ENCODE results near the gene PITHD1. TPM values are rescaled to one million over a fixed set of nuclear protein-coding genes. Genes with fewer than 3 reads are reported as not detected.
A peak's percentile ranks its signal among the peaks of the same experiment; 100 is the strongest.

The PITHD1 gene
- total RNA-seq, 1 experiment from 2014 or later: 30.6 TPM

- H3K36me3 Mint-ChIP-seq (ENCODE audit: insufficient read depth, unreplicated experiment): peaks cover 40% of the 10 kb centered on the region
- H3K4me1 Mint-ChIP-seq (ENCODE audit: low read depth, unreplicated experiment): no peaks in the 10 kb centered on the region
- intact Hi-C loops (cut with micrococcal nuclease; ENCODE audit: unreplicated experiment): no loop called here
- CTCF ChIA-PET: no interaction called here
- no peaks in the 10 kb centered on the region for H3K27me3 Mint-ChIP-seq (ENCODE audit: unreplicated experiment)
- TF ChIP-seq CTCF (IDR thresholded peaks at IDR 0.05; ENCODE audit: unreplicated experiment): no peak
- no peaks in the 10 kb centered on the region for H3K9me3 Mint-ChIP-seq (ENCODE audit: low read depth, unreplicated experiment)
- no peak overlapping the region for H3K4me3 Mint-ChIP-seq (ENCODE audit: low read depth, unreplicated experiment)
- BruUV-seq (replicated peaks): no TSS peak
- no peak for DNase-seq
- H3K27ac Mint-ChIP-seq (ENCODE audit: unreplicated experiment): no peak overlapping the region
Observed at GRCh38 chr1:23748016-23748415, 30.2 kb upstream of the PITHD1 start.

- Mint-ChIP-seq H3K27ac (ENCODE audit: unreplicated experiment) (peak overlapping the region; percentile 48), H3K4me3 (ENCODE audit: low read depth, unreplicated experiment) (no peak overlapping the region), H3K9me3 (ENCODE audit: low read depth, unreplicated experiment) (no peaks in the 10 kb centered on the region), H3K27me3 (ENCODE audit: unreplicated experiment) (no peaks in the 10 kb centered on the region), H3K4me1 (ENCODE audit: low read depth, unreplicated experiment) (peaks cover 6% of the 10 kb centered on the region), H3K36me3 (ENCODE audit: insufficient read depth, unreplicated experiment) (peaks cover 38% of the 10 kb centered on the region)
- BruUV-seq (replicated peaks): TSS peak; percentile 30
- intact Hi-C loops (cut with micrococcal nuclease; ENCODE audit: unreplicated experiment): no loop called here
- CTCF ChIA-PET: no interaction called here
- DNase-seq: peak; percentile 50
- peak; percentile 56 for TF ChIP-seq CTCF (IDR thresholded peaks at IDR 0.05; ENCODE audit: unreplicated experiment)
Observed at GRCh38 chr1:23751050-23751814, 27.0 kb upstream of the PITHD1 start.

- Mint-ChIP-seq H3K4me3 (ENCODE audit: low read depth, unreplicated experiment) (no peak overlapping the region), H3K27me3 (ENCODE audit: unreplicated experiment) (no peaks in the 10 kb centered on the region), H3K27ac (ENCODE audit: unreplicated experiment) (no peak overlapping the region), H3K4me1 (ENCODE audit: low read depth, unreplicated experiment) (peaks cover 6% of the 10 kb centered on the region), H3K36me3 (ENCODE audit: insufficient read depth, unreplicated experiment) (peaks cover 34% of the 10 kb centered on the region), H3K9me3 (ENCODE audit: low read depth, unreplicated experiment) (no peaks in the 10 kb centered on the region)
- BruUV-seq (replicated peaks): no TSS peak
- intact Hi-C loops (cut with micrococcal nuclease; ENCODE audit: unreplicated experiment): no loop called here
- DNase-seq: no peak
- CTCF ChIA-PET: interaction anchor here (0.6 kb wide), 1 partner anchor 254 kb away, joined by 5 read pairs; no protein-coding TSS in a partner anchor
- TF ChIP-seq CTCF (IDR thresholded peaks at IDR 0.05; ENCODE audit: unreplicated experiment): peak; percentile 22
Observed at GRCh38 chr1:23751815-23752200, 26.4 kb upstream of the PITHD1 start.

GRCh38 chr1:23752909-23753308 lies 25.3 kb upstream of the PITHD1 start:
- TF ChIP-seq CTCF (IDR thresholded peaks at IDR 0.05; ENCODE audit: unreplicated experiment): no peak
- H3K4me3 Mint-ChIP-seq (ENCODE audit: low read depth, unreplicated experiment): no peak overlapping the region
- no peaks in the 10 kb centered on the region for H3K9me3 Mint-ChIP-seq (ENCODE audit: low read depth, unreplicated experiment)
- H3K27me3 Mint-ChIP-seq (ENCODE audit: unreplicated experiment): no peaks in the 10 kb centered on the region
- no TSS peak for BruUV-seq (replicated peaks)
- peaks cover 40% of the 10 kb centered on the region for H3K36me3 Mint-ChIP-seq (ENCODE audit: insufficient read depth, unreplicated experiment)
- intact Hi-C loops (cut with micrococcal nuclease; ENCODE audit: unreplicated experiment): no loop called here
- no peak overlapping the region for H3K27ac Mint-ChIP-seq (ENCODE audit: unreplicated experiment)
- no peak for DNase-seq
- peaks cover 6% of the 10 kb centered on the region for H3K4me1 Mint-ChIP-seq (ENCODE audit: low read depth, unreplicated experiment)
- CTCF ChIA-PET: no interaction called here

All from Calu3 (cell line).